DOHH2 (cell line): ENCODE measurements around the gene THOC2.

ENCODE experiments used
- CTCF ChIP-seq: fragments of 200-600 bp; sonication (generic); IDR thresholded peaks from one replicate; pipeline ENCODE4 v1.5.1; 2014; ENCODE audit warnings: antibody characterized with exemption, mild to moderate bottlenecking, low read depth, low read length; ENCODE audit not compliant: poor library complexity, severe bottlenecking
- EZH2phosphoT487 ChIP-seq: fragments of 200-600 bp; sonication (generic); IDR thresholded peaks from 2 replicates; pipeline ENCODE4 v1.6.1; 2017; ENCODE audit warnings: borderline replicate concordance, mild to moderate bottlenecking, antibody characterized with exemption, low read length, moderate library complexity, mixed read lengths

DNA sequence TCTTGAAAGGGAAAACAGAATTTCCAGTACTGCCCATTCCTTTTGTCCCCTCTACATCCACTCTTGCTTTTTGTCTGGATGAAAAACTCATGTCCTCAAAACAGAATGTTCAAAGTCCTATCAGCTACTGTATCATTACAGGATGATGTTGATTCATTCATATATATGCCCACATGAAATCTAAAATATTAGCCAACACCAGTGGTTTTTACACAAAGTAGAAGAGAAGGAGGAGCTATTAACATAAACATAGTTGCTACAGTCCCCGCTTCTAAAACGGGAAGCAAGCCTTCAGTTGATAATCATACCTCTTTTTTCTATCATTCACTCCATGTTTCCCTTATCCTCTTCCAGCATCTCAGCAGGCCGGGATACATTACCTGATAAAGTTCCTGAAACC, 7.7 kb upstream of the THOC2 start:
- TF ChIP-seq CTCF (no peak), EZH2phosphoT487 (no peak)
